ENCODE results near the gene GPR151.

Gene GPR151

GRCh38 chr5:146533882-146534281, 17.9 kb upstream of the GPR151 start:
- Mint-ChIP-seq H3K36me3 (ENCODE audit: low read depth) (no peaks in the 10 kb centered on the region), H3K27ac (no peak overlapping the region), H3K4me1 (ENCODE audit: low read depth) (peaks cover 7% of the 10 kb centered on the region), H3K9me3 (no peaks in the 10 kb centered on the region), H3K27me3 (ENCODE audit: low read depth) (peaks cover 8% of the 10 kb centered on the region), H3K4me3 (no peak overlapping the region)

- Mint-ChIP-seq H3K9me3 (no peaks in the 10 kb centered on the region), H3K27me3 (ENCODE audit: low read depth) (peaks cover 8% of the 10 kb centered on the region), H3K27ac (no peak overlapping the region), H3K4me1 (ENCODE audit: low read depth) (peaks cover 7% of the 10 kb centered on the region), H3K4me3 (no peak overlapping the region), H3K36me3 (ENCODE audit: low read depth) (no peaks in the 10 kb centered on the region)
Observed at GRCh38 chr5:146533260-146533857, 17.4 kb upstream of the GPR151 start.

GRCh38 chr5:146529984-146530383, 14.0 kb upstream of the GPR151 start:
- Mint-ChIP-seq H3K9me3 (no peaks in the 10 kb centered on the region), H3K27me3 (ENCODE audit: low read depth) (peaks cover 10% of the 10 kb centered on the region), H3K4me3 (no peak overlapping the region), H3K36me3 (ENCODE audit: low read depth) (no peaks in the 10 kb centered on the region), H3K4me1 (ENCODE audit: low read depth) (peaks cover 7% of the 10 kb centered on the region), H3K27ac (no peak overlapping the region)

- Mint-ChIP-seq H3K4me1 (ENCODE audit: low read depth) (peaks cover 4% of the 10 kb centered on the region), H3K36me3 (ENCODE audit: low read depth) (no peaks in the 10 kb centered on the region), H3K27me3 (ENCODE audit: low read depth) (peaks cover 7% of the 10 kb centered on the region), H3K9me3 (no peaks in the 10 kb centered on the region), H3K27ac (no peak overlapping the region), H3K4me3 (no peak overlapping the region)
Observed at GRCh38 chr5:146528236-146528635, 12.2 kb upstream of the GPR151 start.

GRCh38 chr5:146527785-146528184, 11.8 kb upstream of the GPR151 start:
- Mint-ChIP-seq H3K4me3 (no peak overlapping the region), H3K27ac (no peak overlapping the region), H3K36me3 (ENCODE audit: low read depth) (no peaks in the 10 kb centered on the region), H3K4me1 (ENCODE audit: low read depth) (peaks cover 3% of the 10 kb centered on the region), H3K9me3 (no peaks in the 10 kb centered on the region), H3K27me3 (ENCODE audit: low read depth) (peaks cover 10% of the 10 kb centered on the region)

GRCh38 chr5:146523698-146524097, 7.7 kb upstream of the GPR151 start:
- Mint-ChIP-seq H3K4me3 (no peak overlapping the region), H3K27me3 (ENCODE audit: low read depth) (peaks cover 10% of the 10 kb centered on the region), H3K27ac (no peak overlapping the region), H3K9me3 (no peaks in the 10 kb centered on the region), H3K36me3 (ENCODE audit: low read depth) (no peaks in the 10 kb centered on the region), H3K4me1 (ENCODE audit: low read depth) (no peaks in the 10 kb centered on the region)

GRCh38 chr5:146521403-146522106, 5.6 kb upstream of the GPR151 start:
- H3K36me3 Mint-ChIP-seq (ENCODE audit: low read depth): no peaks in the 10 kb centered on the region
- no peak overlapping the region for H3K27ac Mint-ChIP-seq
- no peak overlapping the region for H3K4me3 Mint-ChIP-seq
- H3K4me1 Mint-ChIP-seq (ENCODE audit: low read depth): no peaks in the 10 kb centered on the region
- no peaks in the 10 kb centered on the region for H3K9me3 Mint-ChIP-seq
- peaks cover 10% of the 10 kb centered on the region for H3K27me3 Mint-ChIP-seq (ENCODE audit: low read depth)

- Mint-ChIP-seq H3K27ac (no peak overlapping the region), H3K27me3 (ENCODE audit: low read depth) (peaks cover 4% of the 10 kb centered on the region), H3K9me3 (no peaks in the 10 kb centered on the region), H3K36me3 (ENCODE audit: low read depth) (no peaks in the 10 kb centered on the region), H3K4me3 (no peak overlapping the region), H3K4me1 (ENCODE audit: low read depth) (no peaks in the 10 kb centered on the region)
Observed at GRCh38 chr5:146520731-146521130, 4.7 kb upstream of the GPR151 start.

- H3K36me3 Mint-ChIP-seq (ENCODE audit: low read depth): no peaks in the 10 kb centered on the region
- H3K27ac Mint-ChIP-seq: no peak overlapping the region
- H3K27me3 Mint-ChIP-seq (ENCODE audit: low read depth): peaks cover 4% of the 10 kb centered on the region
- H3K4me1 Mint-ChIP-seq (ENCODE audit: low read depth): no peaks in the 10 kb centered on the region
- H3K9me3 Mint-ChIP-seq: no peaks in the 10 kb centered on the region
- no peak overlapping the region for H3K4me3 Mint-ChIP-seq
Observed at GRCh38 chr5:146519554-146519953, 3.6 kb upstream of the GPR151 start.

GRCh38 chr5:146515473-146516150, 378 bp downstream of the GPR151 start:
- peaks cover 10% of the 10 kb centered on the region for H3K36me3 Mint-ChIP-seq (ENCODE audit: low read depth)
- no peaks in the 10 kb centered on the region for H3K4me1 Mint-ChIP-seq (ENCODE audit: low read depth)
- no peak overlapping the region for H3K27ac Mint-ChIP-seq
- no peak overlapping the region for H3K4me3 Mint-ChIP-seq
- H3K9me3 Mint-ChIP-seq: no peaks in the 10 kb centered on the region
- no peaks in the 10 kb centered on the region for H3K27me3 Mint-ChIP-seq (ENCODE audit: low read depth)

GRCh38 chr5:146514575-146514974, 1.4 kb downstream of the GPR151 start:
- Mint-ChIP-seq H3K4me3 (no peak overlapping the region), H3K4me1 (ENCODE audit: low read depth) (no peaks in the 10 kb centered on the region), H3K27ac (no peak overlapping the region), H3K9me3 (no peaks in the 10 kb centered on the region), H3K36me3 (ENCODE audit: low read depth) (peaks cover 16% of the 10 kb centered on the region), H3K27me3 (ENCODE audit: low read depth) (no peaks in the 10 kb centered on the region)

- H3K9me3 Mint-ChIP-seq: no peaks in the 10 kb centered on the region
- H3K27me3 Mint-ChIP-seq (ENCODE audit: low read depth): no peaks in the 10 kb centered on the region
- peaks cover 20% of the 10 kb centered on the region for H3K36me3 Mint-ChIP-seq (ENCODE audit: low read depth)
- H3K4me1 Mint-ChIP-seq (ENCODE audit: low read depth): no peaks in the 10 kb centered on the region
- H3K27ac Mint-ChIP-seq: no peak overlapping the region
- no peak overlapping the region for H3K4me3 Mint-ChIP-seq
Observed at GRCh38 chr5:146513462-146513861, 2.5 kb downstream of the GPR151 start.

- no peak overlapping the region for H3K4me3 Mint-ChIP-seq
- H3K36me3 Mint-ChIP-seq (ENCODE audit: low read depth): peaks cover 34% of the 10 kb centered on the region
- no peaks in the 10 kb centered on the region for H3K4me1 Mint-ChIP-seq (ENCODE audit: low read depth)
- no peaks in the 10 kb centered on the region for H3K27me3 Mint-ChIP-seq (ENCODE audit: low read depth)
- no peaks in the 10 kb centered on the region for H3K9me3 Mint-ChIP-seq
- no peak overlapping the region for H3K27ac Mint-ChIP-seq
Observed at GRCh38 chr5:146510559-146511125, 5.3 kb downstream of the GPR151 start.

GRCh38 chr5:146507428-146507827, 8.6 kb downstream of the GPR151 start:
- H3K36me3 Mint-ChIP-seq (ENCODE audit: low read depth): peaks cover 43% of the 10 kb centered on the region
- H3K27me3 Mint-ChIP-seq (ENCODE audit: low read depth): no peaks in the 10 kb centered on the region
- no peaks in the 10 kb centered on the region for H3K4me1 Mint-ChIP-seq (ENCODE audit: low read depth)
- no peak overlapping the region for H3K4me3 Mint-ChIP-seq
- no peaks in the 10 kb centered on the region for H3K9me3 Mint-ChIP-seq
- no peak overlapping the region for H3K27ac Mint-ChIP-seq

GRCh38 chr5:146499680-146500079, 16.3 kb downstream of the GPR151 start:
- H3K4me3 Mint-ChIP-seq: no peak overlapping the region
- no peaks in the 10 kb centered on the region for H3K27me3 Mint-ChIP-seq (ENCODE audit: low read depth)
- H3K9me3 Mint-ChIP-seq: no peaks in the 10 kb centered on the region
- H3K27ac Mint-ChIP-seq: no peak overlapping the region
- no peaks in the 10 kb centered on the region for H3K4me1 Mint-ChIP-seq (ENCODE audit: low read depth)
- peaks cover 27% of the 10 kb centered on the region for H3K36me3 Mint-ChIP-seq (ENCODE audit: low read depth)

Data from T-helper 1 cell treated with Interleukin-12 subunit alpha and Interleukin-12 subunit beta and Interleukin-4 antibody, amounts not matched to agents 30 μg/mL and 1 μg/mL, for 36 hours (primary cell).